Stimulated activated CD4-positive, alpha-beta T cell treated with anti-CD3 and anti-CD28 coated beads, TNF-alpha, amount 100 ng/mL, for 1 hour (primary cell): ENCODE results near the gene KCNIP4.

ENCODE experiments used
- DNase-seq, 3 donors: peaks; one replicate each; pipeline ENCODE4 v3.0.0-alpha.2; 2020; ENCODE audit warnings: low read depth in 3 of 3, low spot score in 1 of 3

Gene KCNIP4

DNA sequence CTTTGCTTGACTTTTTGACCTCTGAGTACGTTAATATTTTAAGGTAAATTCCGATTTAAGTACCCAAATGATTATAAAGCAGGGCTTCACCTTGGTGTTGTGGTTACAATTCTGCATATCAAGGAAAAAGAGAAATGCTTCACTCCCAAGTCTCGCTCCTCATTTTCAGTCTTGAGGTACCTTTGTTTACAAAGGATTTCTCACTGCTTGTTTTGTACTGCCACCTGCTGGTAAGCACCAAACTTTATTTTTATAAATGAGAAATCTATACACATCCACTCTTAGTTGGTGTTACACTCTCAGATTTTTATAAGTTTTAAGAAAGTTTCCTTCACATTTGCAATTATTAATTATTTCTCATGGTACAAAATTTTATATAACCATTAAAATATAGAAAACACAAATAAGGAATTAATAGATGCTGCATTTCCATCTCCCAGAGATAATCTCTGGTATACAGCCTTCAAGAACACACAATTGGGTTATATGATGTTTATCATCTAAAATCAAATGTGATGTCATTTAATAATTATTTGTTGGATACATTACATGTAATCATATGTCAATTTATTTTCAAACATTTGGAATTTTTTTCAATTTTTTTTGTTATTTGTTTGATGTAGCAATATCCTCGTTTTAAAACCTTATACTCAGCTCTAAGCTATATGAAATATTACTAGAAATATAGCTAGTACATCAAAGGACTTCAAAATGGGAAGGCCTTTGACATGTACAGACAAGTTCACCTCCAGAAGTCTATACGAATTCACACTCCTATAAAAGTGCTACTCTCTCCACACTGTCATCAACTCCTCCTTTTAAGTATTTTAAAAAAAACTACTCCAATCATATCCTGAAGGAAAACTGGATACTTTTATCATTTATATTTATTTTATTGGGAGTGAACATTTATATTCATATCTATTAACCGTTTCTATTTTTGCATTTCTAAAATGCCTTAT lies 179.9 kb downstream of the KCNIP4 start:
- DNase-seq, result no peak

DNA sequence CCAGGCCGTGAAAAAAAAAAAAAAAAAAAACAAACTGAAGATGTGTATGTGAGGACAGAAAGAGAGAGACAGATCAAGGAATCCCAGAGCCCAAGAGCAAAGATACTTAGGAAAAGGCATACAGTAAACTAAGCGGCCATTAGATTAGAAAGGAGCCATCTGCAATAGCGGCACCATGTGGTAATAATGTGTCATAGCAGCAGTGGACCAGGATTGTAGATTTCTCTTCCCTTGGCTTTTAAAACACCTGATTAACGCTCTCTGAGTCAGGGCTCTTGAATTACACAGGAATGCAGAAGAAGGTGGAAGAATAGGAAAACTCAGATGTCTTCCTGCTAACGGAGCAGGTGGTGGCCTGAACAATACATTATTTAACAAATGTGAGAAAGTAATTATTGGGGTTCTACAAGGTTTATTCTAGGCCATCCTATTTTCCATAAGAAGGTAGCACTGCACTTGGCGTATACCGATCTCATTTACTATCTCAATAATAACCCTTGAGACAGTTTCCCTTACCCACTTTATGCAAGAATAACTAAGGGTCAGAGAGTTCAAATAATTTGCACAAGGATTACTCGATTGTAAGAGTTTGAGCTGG lies 182.7 kb downstream of the KCNIP4 start:
- no peak for DNase-seq

DNA sequence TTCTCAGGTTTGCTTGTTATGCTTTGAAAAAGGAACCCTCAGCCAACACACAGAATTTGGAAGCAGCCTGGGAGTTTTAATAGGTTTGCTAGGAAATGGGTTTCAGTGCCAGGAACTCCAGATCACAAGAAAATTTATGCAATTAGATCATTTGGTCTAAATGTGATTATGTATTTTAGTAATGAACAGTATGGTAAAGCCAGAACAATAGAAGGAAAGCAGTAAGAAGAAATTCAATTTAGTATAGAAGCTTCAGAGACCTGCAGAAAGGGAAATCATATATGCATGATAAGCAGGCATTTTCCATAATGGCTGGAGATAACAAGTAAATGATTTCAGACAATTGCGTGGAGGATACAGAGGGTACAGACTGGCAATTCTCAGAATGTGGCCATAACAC lies 184.7 kb downstream of the KCNIP4 start:
- DNase-seq, result no peak

DNA sequence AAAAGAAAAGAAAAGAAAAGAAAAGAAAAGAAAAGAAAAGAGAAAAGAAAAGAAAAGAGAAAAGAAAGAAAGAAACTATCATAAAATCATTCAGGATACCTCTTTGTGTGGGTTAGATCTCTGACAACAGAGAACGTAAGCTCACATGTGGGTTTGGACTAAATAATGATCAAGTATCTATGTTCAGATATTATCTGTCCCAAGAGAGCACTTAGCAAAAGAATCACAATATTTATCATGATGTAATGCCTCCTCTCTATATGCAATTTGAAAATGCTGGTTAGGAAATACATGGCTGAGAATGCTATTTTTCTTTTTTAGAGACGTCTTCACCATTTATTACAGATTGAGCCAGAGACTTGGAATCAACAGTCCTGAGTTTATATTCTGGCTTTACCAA lies 191.3 kb downstream of the KCNIP4 start:
- no peak for DNase-seq

GRCh38 chr4:21753084-21753760 lies 195.3 kb downstream of the KCNIP4 start:
- DNase-seq, result no peak

DNA sequence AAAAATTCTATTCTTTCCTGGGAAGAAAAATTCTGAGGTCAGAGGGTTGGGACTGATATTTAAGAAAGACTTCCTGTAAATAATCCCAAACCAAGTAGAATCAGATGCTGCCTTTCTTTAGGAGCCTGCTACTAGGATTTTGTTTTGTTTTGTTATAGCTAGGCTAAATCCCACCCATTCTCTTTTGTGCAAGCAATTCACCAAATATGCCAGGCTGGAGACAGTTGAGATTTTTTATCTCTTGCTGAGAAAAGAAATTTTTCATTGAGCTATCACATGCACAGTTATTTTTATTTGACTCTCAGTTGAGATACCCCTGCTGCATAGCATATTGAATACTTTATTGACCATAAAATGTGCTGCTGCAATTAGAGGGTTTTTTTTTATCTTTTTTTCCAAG lies 196.0 kb downstream of the KCNIP4 start:
- DNase-seq, result no peak

GRCh38 chr4:21749924-21750323 lies 198.6 kb downstream of the KCNIP4 start:
- DNase-seq, result no peak

- no peak for DNase-seq
Measured at GRCh38 chr4:21749412-21749811, 199.2 kb downstream of the KCNIP4 start.

DNA sequence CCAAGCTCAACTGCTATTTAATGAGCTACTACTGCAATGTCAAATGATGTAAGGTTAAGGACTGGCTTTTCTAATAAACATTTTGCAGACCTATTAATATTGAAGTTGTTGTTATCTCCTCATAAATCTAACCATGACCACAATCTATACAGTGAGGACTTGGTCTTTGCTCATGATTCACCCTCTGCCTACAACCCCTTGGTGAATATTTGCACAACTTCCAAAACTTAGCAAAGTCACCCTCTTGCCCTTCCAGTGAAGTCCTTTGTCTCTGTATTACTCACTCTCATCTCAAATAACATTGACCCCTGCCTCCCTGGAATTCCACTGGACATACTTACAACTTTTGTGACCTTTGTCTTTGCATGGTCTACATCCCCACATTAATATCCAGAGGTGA lies 204.5 kb downstream of the KCNIP4 start:
- no peak for DNase-seq

GRCh38 chr4:21742326-21742725 lies 206.2 kb downstream of the KCNIP4 start:
- DNase-seq, result no peak

DNA sequence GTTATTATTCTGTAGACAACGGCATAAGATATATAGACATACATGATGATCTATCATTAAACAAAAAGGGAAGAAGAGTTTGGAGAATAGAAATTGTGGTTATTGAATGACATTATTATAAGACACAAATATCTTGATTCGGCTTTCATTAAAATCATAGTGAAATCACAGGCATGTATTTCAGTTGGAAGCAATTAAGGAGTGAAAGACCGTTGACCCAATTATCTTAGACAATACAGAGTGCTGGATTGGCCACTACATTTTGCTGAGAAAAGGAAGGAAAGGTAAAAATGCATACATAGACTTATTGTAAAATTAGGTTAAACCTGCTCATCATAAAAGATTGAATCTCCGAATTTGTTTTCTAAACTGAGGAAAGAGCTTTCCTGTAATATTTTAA lies 209.8 kb downstream of the KCNIP4 start:
- no peak for DNase-seq

DNA sequence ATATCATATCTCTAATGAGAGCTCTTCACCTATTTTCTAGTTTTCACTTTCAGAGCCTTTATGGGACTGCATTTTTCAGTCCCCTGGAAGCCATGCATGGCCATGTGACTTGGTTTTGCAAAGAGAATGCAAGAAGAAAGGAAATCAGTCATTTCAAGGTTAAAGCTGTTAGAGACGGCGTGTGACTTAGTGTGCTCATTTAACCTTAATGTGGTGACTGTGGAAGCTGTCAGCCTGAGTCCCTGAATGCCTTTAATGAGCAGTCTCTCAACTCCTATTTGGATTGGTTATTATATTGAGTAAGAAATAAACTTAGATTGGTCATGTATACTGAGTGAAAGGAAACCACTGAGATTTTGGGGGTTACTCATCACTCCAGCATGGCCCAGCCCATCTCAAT lies 212.7 kb downstream of the KCNIP4 start:
- DNase-seq, result no peak

- no peak for DNase-seq
Measured at GRCh38 chr4:21733894-21734630, 214.5 kb downstream of the KCNIP4 start.

GRCh38 chr4:21728304-21728703 lies 220.3 kb downstream of the KCNIP4 start:
- no peak for DNase-seq

GRCh38 chr4:21726255-21726815 lies 222.2 kb downstream of the KCNIP4 start:
- no peak for DNase-seq

GRCh38 chr4:21722157-21722839 lies 226.3 kb downstream of the KCNIP4 start:
- DNase-seq, result no peak

- no peak for DNase-seq
Measured at GRCh38 chr4:21716531-21716930, 232.0 kb downstream of the KCNIP4 start.

DNA sequence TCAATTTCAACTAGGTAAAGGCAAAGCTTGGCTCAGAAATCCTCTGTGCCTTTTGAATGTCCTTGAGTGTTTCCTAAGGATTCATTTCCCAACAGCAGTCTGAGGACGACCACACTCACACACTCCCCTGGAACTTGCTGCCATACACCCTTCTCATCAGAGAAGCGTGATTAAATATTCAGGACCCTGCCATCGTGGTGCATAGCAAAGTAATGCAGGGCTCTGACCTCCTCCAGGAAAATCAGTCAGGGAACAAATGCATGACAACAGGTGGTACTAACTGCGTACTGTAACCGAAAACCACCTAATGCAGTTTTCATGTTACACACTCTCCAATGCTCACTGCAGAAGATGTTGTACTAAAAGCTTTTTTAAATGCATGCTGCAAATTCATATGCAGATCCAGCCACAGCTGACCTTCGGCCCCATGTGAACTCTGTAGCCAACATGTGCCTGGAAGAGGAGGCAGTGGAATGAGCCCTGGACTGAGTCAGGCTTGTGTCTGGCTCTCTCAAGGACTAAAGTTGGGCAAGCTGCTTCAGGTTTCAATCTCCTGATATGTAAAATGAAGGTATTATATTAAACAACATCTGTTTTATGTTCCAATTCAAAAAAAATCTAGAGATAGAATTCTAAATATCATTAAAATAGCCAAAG lies 238.3 kb downstream of the KCNIP4 start:
- DNase-seq, result no peak

DNA sequence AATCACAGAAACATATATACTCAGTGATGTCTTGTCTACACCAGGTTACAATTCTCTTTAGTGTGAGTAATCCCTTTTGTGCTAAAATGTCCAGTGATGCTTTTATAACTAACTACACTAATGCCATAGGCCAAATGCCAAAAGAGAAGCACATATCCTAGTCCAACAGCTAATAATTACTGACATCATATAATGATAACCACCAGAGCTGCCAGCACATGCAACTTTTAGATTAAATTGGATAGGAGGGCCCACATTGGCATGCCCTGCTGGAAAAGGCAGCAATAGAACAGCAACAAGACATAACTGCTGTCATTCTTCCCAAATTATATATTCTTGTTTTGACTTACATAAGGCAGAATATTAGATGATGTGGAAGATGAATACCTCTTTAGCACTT lies 238.8 kb downstream of the KCNIP4 start:
- DNase-seq, result no peak

GRCh38 chr4:21709031-21709430 lies 239.5 kb downstream of the KCNIP4 start:
- DNase-seq, result no peak
